Measurements from ENCODE around the gene EEF1AKMT1.
"Not testable (repeated sequence)": the region's sequence is repeated elsewhere in the genome, so short reads cannot be mapped to it uniquely, and the experiment has no call there.

Gene EEF1AKMT1

GRCh38 chr13:20702530-20702914, 71.2 kb downstream of the EEF1AKMT1 start:
- in situ Hi-C loops (cut with MboI; ENCODE audit: low sequenced_read_pairs) = no loop called here

DNA sequence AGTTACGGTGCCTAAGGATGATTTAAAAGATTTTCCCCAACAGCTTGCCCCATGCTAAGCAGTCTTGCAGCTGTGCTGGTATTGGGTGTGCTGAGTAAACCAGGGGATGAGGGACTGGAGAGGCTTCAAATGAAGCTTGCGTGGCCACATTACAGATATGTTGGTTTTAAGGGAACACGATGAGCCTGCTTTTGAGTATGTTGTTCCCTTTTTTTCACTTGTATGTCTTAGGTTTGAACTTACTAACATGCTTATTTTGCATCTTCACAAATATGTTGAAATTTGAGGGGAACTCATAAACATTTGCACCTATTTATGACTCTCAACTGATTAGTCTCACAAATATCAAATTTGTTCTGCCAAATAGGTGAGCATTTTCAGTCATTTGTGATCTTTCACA, 72.3 kb downstream of the EEF1AKMT1 start:
- in situ Hi-C loops (cut with MboI; ENCODE audit: low sequenced_read_pairs) = no loop called here

- in situ Hi-C loops (cut with MboI; ENCODE audit: low sequenced_read_pairs) = no loop called here
Observed at GRCh38 chr13:20700288-20700687, 73.5 kb downstream of the EEF1AKMT1 start.

DNA sequence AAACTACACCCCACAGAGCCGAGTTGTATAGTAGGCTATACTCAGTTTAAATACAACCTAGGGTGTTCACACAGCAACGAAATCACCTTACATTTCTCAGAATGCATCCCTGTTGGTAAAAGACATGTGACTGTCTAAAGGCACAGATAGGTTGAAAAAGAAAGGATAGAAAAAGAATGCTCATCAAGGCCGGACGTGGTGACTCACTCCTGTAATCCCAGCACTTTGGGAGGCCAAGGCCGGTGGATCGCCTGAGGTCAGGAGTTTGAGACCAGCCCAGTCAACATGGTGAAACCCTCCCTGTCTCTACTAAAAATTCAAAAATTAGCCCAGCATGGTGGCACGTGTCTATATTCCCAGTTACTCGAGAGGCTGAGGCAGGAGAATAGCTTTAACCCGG, 74.0 kb downstream of the EEF1AKMT1 start:
- in situ Hi-C loops (cut with MboI; ENCODE audit: low sequenced_read_pairs) = no loop called here

- in situ Hi-C loops (cut with MboI; ENCODE audit: low sequenced_read_pairs) = no loop called here
Observed at GRCh38 chr13:20696073-20696472, 77.7 kb downstream of the EEF1AKMT1 start.

GRCh38 chr13:20691616-20692015, 82.1 kb downstream of the EEF1AKMT1 start:
- in situ Hi-C loops (cut with MboI; ENCODE audit: low sequenced_read_pairs) = no loop called here

- in situ Hi-C loops (cut with MboI; ENCODE audit: low sequenced_read_pairs) = no loop called here
Observed at GRCh38 chr13:20689291-20689690, 84.5 kb downstream of the EEF1AKMT1 start.

DNA sequence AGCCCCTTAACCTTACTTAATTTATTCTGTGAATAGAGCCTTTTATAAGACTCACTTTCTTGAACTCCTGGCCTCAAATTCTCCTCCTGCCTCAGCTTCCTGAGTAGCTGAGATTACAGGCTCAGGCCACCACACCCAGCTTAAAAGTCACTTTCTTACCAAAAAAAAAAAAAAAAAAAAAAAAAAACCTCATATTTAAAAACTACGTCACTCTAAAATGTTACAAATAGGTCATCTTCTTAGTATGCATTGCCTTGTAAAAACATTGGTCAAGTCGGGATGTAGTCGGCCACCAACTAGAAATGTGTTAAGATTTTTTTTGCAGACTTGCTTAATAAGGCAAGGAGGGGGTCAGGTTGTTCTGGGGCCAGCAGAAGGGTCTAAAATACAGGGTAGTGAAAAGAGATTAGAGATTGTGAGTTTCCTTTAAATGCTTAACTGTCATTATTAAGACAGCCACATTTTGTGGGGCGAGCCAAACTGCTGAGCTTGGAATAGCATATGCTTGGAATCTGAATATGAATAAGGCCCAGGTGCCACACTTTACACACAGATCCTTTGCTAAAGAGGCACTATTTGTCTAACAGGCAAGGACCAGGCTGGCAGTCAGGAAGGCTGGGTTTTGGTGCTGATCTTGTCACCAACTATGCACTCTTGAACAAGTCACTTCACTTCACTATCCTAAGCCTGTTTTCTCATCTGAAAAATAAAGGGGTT, 86.7 kb downstream of the EEF1AKMT1 start:
- in situ Hi-C loops (cut with MboI; ENCODE audit: low sequenced_read_pairs) = no loop called here

DNA sequence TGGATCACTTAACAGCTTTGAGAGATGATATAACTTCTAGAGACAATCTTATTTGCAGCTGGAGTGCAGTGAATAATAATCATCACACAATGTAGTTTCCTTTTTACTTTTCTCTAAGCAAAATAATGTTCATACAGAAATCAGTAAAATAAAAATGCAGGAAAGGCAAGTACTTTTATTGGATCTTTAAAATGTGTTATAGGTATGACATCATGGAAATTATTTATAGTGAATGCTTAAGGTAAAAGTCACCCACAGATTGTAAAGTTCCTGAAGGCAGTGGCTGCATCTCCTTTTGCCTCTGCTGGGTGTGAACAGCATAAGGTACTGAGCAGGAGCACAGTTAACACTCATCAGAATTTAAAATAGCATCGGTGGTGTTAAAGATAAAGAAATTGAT, 87.6 kb downstream of the EEF1AKMT1 start:
- in situ Hi-C loops (cut with MboI; ENCODE audit: low sequenced_read_pairs) = no loop called here

GRCh38 chr13:20685092-20685491, 88.7 kb downstream of the EEF1AKMT1 start:
- in situ Hi-C loops (cut with MboI; ENCODE audit: low sequenced_read_pairs) = no loop called here

GRCh38 chr13:20684546-20684945, 89.2 kb downstream of the EEF1AKMT1 start:
- in situ Hi-C loops (cut with MboI; ENCODE audit: low sequenced_read_pairs) = no loop called here

DNA sequence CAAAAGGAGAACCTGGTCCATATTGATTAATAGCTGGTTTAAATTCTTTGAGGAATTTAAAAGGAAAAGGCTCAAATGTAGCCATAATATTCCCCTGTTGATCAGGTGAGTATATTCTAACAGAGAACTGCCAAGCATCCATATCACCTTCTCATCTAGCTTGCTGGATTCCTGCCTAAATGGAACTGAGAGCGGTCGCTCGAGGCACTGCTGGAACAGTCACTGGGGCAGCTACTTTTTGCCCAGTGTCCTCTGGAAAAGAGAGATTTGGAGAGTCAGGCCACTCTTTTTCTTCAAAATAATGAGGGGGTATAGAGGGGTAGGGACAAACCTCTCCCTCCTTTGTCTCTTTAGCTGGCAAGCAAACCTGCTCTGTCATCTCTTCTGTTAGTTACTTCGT, 89.7 kb downstream of the EEF1AKMT1 start:
- in situ Hi-C loops (cut with MboI; ENCODE audit: low sequenced_read_pairs) = no loop called here

DNA sequence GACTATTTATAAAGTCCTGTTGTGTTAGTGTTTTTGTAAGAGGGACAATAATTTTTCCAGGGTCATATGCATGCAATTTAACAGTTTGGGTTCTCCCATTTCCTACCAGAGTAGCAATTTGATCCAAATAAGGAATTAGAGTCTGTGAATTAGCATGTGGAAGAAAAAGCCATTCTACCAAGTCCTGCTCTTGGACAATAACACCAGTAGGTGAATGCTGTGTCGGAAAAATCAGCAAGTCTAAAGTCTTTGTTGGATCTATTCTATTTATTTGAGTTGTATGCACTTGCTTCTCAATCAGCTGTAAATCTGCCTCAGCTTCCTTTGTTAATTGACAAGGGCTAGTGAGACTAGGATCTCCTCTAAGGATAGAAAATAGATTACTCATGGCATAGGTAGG, 91.7 kb downstream of the EEF1AKMT1 start:
- in situ Hi-C loops (cut with MboI; ENCODE audit: low sequenced_read_pairs) = no loop called here

- in situ Hi-C loops (cut with MboI; ENCODE audit: low sequenced_read_pairs) = not testable (repeated sequence)
Observed at GRCh38 chr13:20681481-20681880, 92.3 kb downstream of the EEF1AKMT1 start.

- in situ Hi-C loops (cut with MboI; ENCODE audit: low sequenced_read_pairs) = no loop called here
Observed at GRCh38 chr13:20680416-20681080, 93.2 kb downstream of the EEF1AKMT1 start.

DNA sequence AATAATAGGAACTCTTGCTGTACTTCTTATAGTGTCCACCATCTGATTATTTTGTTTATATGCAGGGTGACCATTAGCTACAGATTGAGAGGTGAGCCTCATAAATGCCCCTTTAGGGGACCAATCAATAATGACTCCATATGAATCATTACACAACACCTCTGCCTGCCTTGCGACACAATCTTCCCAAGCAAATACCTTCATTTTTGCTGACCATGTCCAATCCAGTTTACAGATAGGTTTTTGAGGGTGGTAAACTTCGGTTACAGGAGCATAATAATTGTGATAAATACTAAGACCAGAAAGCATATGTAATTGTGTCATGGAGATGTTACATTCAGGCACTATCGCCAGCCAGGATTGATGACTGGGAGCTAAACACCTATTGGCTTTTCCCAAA, 93.9 kb downstream of the EEF1AKMT1 start:
- in situ Hi-C loops (cut with MboI; ENCODE audit: low sequenced_read_pairs) = no loop called here
